Measurements from ENCODE around the gene VSTM2B. TPM values are rescaled to one million over a fixed set of nuclear protein-coding genes. Genes with fewer than 3 reads are reported as not detected.

Gene VSTM2B
- polyA plus RNA-seq, 1 donor (not counting 4 experiments of a cell fraction or from before 2014, with no cell fraction given) = not detected

- H2AFZ ChIP-seq (ENCODE audit: control insufficient read depth, low read length) = no peak overlapping the region
- H3K4me3 ChIP-seq (ENCODE audit: control insufficient read depth in 2 of 3, extremely low read depth in 1 of 3, insufficient read depth in 2 of 3, low read depth in 1 of 3, low read length in 3 of 3) = no peak overlapping the region
- no peak overlapping the region for H3K27ac ChIP-seq (ENCODE audit: control insufficient read depth, insufficient read depth, low read length)
- TF ChIP-seq EZH2 (IDR thresholded peaks at IDR 0.05; ENCODE audit: low read length) = no peak
- TF ChIP-seq, protein P1, sequence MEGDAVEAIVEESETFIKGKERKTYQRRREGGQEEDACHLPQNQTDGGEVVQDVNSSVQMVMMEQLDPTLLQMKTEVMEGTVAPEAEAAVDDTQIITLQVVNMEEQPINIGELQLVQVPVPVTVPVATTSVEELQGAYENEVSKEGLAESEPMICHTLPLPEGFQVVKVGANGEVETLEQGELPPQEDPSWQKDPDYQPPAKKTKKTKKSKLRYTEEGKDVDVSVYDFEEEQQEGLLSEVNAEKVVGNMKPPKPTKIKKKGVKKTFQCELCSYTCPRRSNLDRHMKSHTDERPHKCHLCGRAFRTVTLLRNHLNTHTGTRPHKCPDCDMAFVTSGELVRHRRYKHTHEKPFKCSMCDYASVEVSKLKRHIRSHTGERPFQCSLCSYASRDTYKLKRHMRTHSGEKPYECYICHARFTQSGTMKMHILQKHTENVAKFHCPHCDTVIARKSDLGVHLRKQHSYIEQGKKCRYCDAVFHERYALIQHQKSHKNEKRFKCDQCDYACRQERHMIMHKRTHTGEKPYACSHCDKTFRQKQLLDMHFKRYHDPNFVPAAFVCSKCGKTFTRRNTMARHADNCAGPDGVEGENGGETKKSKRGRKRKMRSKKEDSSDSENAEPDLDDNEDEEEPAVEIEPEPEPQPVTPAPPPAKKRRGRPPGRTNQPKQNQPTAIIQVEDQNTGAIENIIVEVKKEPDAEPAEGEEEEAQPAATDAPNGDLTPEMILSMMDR (optimal IDR thresholded peaks at IDR 0.05 in 1 of 3, IDR thresholded peaks at IDR 0.05 in 1 of 3, conservative IDR thresholded peaks at IDR 0.05 in 1 of 3; ENCODE audit: extremely low read depth in 1 of 3, insufficient read depth in 2 of 3, low read length in 3 of 3) = no peak
- peaks cover 9% of the 10 kb centered on the region for H3K9me3 ChIP-seq (ENCODE audit: control insufficient read depth, low read depth, low read length)
- dilution Hi-C loops (cut with MboI; ENCODE audit: extremely low pct_ligation_motif_present, low sequenced_read_pairs) = no loop called here
- no peak overlapping the region for H3K9ac ChIP-seq (ENCODE audit: control insufficient read depth, extremely low read depth, insufficient read depth, low read length)
- H3K27me3 ChIP-seq (ENCODE audit: control insufficient read depth, extremely low read depth, insufficient read depth, low read length) = no peaks in the 10 kb centered on the region
- no peaks in the 10 kb centered on the region for H3K9me1 ChIP-seq (ENCODE audit: control insufficient read depth, extremely low read depth, insufficient read depth, low read length)
- no peaks in the 10 kb centered on the region for H3K4me1 ChIP-seq (ENCODE audit: control insufficient read depth, extremely low read depth, insufficient read depth, low read length)
- FAIRE-seq (no peak), DNase-seq (ENCODE audit: low read depth, low spot score) (no peak)
- H3K4me2 ChIP-seq (ENCODE audit: control insufficient read depth, extremely low read depth, insufficient read depth, low read depth, low read length) = no peak overlapping the region
- no peaks in the 10 kb centered on the region for H3K79me2 ChIP-seq (ENCODE audit: control insufficient read depth, insufficient read depth, low read length)
- no peaks in the 10 kb centered on the region for H3K36me3 ChIP-seq (ENCODE audit: control insufficient read depth in 2 of 2, extremely low read depth in 1 of 2, insufficient read depth in 2 of 2, low read length in 2 of 2)
- no peaks in the 10 kb centered on the region for H4K20me1 ChIP-seq (ENCODE audit: control insufficient read depth, extremely low read depth, insufficient read depth, low read length)
Measured at GRCh38 chr19:29502581-29502850, 23.3 kb upstream of the VSTM2B start.

DNA sequence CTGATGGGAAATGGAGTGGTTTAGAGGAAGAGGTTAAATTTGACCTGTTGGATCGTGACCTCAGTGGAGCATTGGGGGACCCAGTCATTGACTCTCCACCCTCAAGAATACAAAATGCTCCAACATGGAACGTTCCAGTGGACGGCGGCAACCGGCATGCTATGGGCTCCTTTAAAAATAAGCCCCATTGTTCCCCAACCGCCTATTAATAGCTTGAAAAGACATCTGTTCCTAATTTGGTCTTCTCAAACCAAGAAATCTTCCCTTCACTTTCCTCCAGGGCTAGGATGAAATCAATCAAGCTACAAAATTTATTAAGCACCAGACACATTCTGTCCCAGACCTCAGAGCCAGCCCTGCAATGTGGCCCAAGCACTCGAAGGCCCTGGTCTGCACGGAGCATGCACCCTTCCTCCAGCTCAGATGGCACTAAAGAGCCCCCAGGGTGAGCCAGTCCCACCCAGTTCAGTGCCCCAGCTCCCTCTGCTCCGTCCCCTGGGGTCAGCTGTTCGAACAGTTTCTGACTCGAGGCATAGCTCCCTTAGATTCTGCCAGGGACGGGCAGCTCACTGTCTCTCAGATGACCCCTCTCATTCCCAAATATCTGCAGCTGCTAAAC lies 22.5 kb upstream of the VSTM2B start:
- Histone ChIP-seq H3K9me3 (ENCODE audit: control insufficient read depth, low read depth, low read length) (peaks cover 9% of the 10 kb centered on the region), H3K9me1 (ENCODE audit: control insufficient read depth, extremely low read depth, insufficient read depth, low read length) (no peaks in the 10 kb centered on the region), H3K36me3 (ENCODE audit: control insufficient read depth in 2 of 2, extremely low read depth in 1 of 2, insufficient read depth in 2 of 2, low read length in 2 of 2) (no peaks in the 10 kb centered on the region), H3K9ac (ENCODE audit: control insufficient read depth, extremely low read depth, insufficient read depth, low read length) (no peak overlapping the region), H3K4me1 (ENCODE audit: control insufficient read depth, extremely low read depth, insufficient read depth, low read length) (no peaks in the 10 kb centered on the region), H4K20me1 (ENCODE audit: control insufficient read depth, extremely low read depth, insufficient read depth, low read length) (no peaks in the 10 kb centered on the region), H3K4me3 (ENCODE audit: control insufficient read depth in 2 of 3, extremely low read depth in 1 of 3, insufficient read depth in 2 of 3, low read depth in 1 of 3, low read length in 3 of 3) (no peak overlapping the region), H3K4me2 (ENCODE audit: control insufficient read depth, extremely low read depth, insufficient read depth, low read depth, low read length) (no peak overlapping the region), H3K27ac (ENCODE audit: control insufficient read depth, insufficient read depth, low read length) (no peak overlapping the region), H2AFZ (ENCODE audit: control insufficient read depth, low read length) (no peak overlapping the region), H3K79me2 (ENCODE audit: control insufficient read depth, insufficient read depth, low read length) (no peaks in the 10 kb centered on the region), H3K27me3 (ENCODE audit: control insufficient read depth, extremely low read depth, insufficient read depth, low read length) (no peaks in the 10 kb centered on the region)
- DNase-seq (ENCODE audit: low read depth, low spot score) = no peak
- dilution Hi-C loops (cut with MboI; ENCODE audit: extremely low pct_ligation_motif_present, low sequenced_read_pairs) = no loop called here
- FAIRE-seq = no peak
- TF ChIP-seq, protein P1 (optimal IDR thresholded peaks at IDR 0.05 in 1 of 3, IDR thresholded peaks at IDR 0.05 in 1 of 3, conservative IDR thresholded peaks at IDR 0.05 in 1 of 3; ENCODE audit: extremely low read depth in 1 of 3, insufficient read depth in 2 of 3, low read length in 3 of 3) = no peak
- TF ChIP-seq EZH2 (IDR thresholded peaks at IDR 0.05; ENCODE audit: low read length) = no peak
